GM23338 (cell line): ENCODE measurements around the gene TYMP. TPM values are rescaled to one million over a fixed set of nuclear protein-coding genes. Genes with fewer than 3 reads are reported as not detected.

Experiments used
- ATAC-seq: fragments of 200-7000 bp; cut with Tn5 transposase; 3 replicates; pipeline ENCODE4 v1.9.1; 2020
- DNase-seq: peaks from one replicate; pipeline ENCODE4 v3.0.0-alpha.2; 2015; ENCODE audit warnings: low spot score
- H2AFZ ChIP-seq: fragments of 200-600 bp; sonication (generic); 2 replicates; pipeline ENCODE4 v1.8.0; 2016; ENCODE audit warnings: antibody characterized with exemption, mild to moderate bottlenecking, moderate library complexity
- H3F3A ChIP-seq: fragments of 200-600 bp; sonication (generic); replicated peaks from 2 replicates; pipeline ENCODE4 v1.8.0; 2017; ENCODE audit warnings: antibody characterized with exemption, mixed run types, low read depth
- H3K27ac ChIP-seq: fragments of 200-600 bp; sonication (generic); 2 replicates; pipeline ENCODE4 v1.6.1; 2016; ENCODE audit warnings: low read depth
- H3K27me3 ChIP-seq: fragments of 200-600 bp; sonication (generic); 2 replicates; pipeline ENCODE4 v1.8.0; 2016; ENCODE audit warnings: mild to moderate bottlenecking, mixed run types, moderate library complexity; ENCODE audit not compliant: insufficient read depth
- H3K36me3 ChIP-seq: fragments of 200-600 bp; sonication (generic); 2 replicates; pipeline ENCODE4 v1.8.0; 2016; ENCODE audit warnings: mild to moderate bottlenecking; ENCODE audit not compliant: insufficient read depth
- H3K4me1 ChIP-seq: fragments of 200-600 bp; sonication (generic); 2 replicates; pipeline ENCODE4 v1.8.0; 2016; ENCODE audit warnings: mild to moderate bottlenecking, moderate library complexity; ENCODE audit not compliant: insufficient read depth
- H3K4me2 ChIP-seq: fragments of 200-600 bp; sonication (generic); 2 replicates; pipeline ENCODE4 v1.7.1; 2017; ENCODE audit warnings: mixed run types
- H3K4me3 ChIP-seq: fragments of 200-600 bp; sonication (generic); 2 replicates; pipeline ENCODE4 v1.6.1; 2016; ENCODE audit warnings: mixed run types
- H3K79me2 ChIP-seq: fragments of 200-600 bp; sonication (generic); replicated peaks from 2 replicates; pipeline ENCODE4 v1.8.0; 2017; ENCODE audit warnings: mild to moderate bottlenecking; ENCODE audit not compliant: insufficient read depth
- H3K9me2 ChIP-seq: fragments of 200-600 bp; sonication (generic); 2 replicates; pipeline ENCODE4 v1.8.0; 2017; ENCODE audit not compliant: insufficient read depth
- H4K20me1 ChIP-seq: fragments of 200-600 bp; sonication (generic); replicated peaks from 2 replicates; pipeline ENCODE4 v1.8.0; 2017; ENCODE audit warnings: mild to moderate bottlenecking; ENCODE audit not compliant: insufficient read depth
- H3K27ac Mint-ChIP-seq: 2 replicates; pipeline ENCODE4 v1.8.0; 2020; ENCODE audit warnings: inconsistent platforms, mild to moderate bottlenecking, moderate library complexity, mixed read lengths
- H3K27me3 Mint-ChIP-seq: 3 replicates; pipeline ENCODE4 v1.8.0; 2022; ENCODE audit warnings: low read depth, mild to moderate bottlenecking, moderate library complexity, mixed read lengths, inconsistent platforms; ENCODE audit not compliant: insufficient read depth, poor library complexity
- H3K36me3 Mint-ChIP-seq: 3 replicates; pipeline ENCODE4 v1.8.0; 2021; ENCODE audit warnings: low read depth, mild to moderate bottlenecking, inconsistent platforms, moderate library complexity, mixed read lengths
- H3K4me1 Mint-ChIP-seq: 3 replicates; pipeline ENCODE4 v1.8.0; 2020; ENCODE audit warnings: mild to moderate bottlenecking, inconsistent platforms, mixed read lengths
- H3K4me3 Mint-ChIP-seq: 3 replicates; pipeline ENCODE4 v1.8.0; 2021; ENCODE audit warnings: moderate library complexity, mild to moderate bottlenecking, inconsistent platforms, mixed read lengths
- H3K9me3 Mint-ChIP-seq: 3 replicates; pipeline ENCODE4 v1.8.0; 2020; ENCODE audit warnings: moderate library complexity, mild to moderate bottlenecking, inconsistent platforms, mixed read lengths
- CREB1 ChIP-seq: fragments of 250-450 bp; sonication (Bioruptor Pico); IDR thresholded peaks from 2 replicates; pipeline ENCODE4 v1.5.0; 2020; ENCODE audit warnings: low read depth, mild to moderate bottlenecking, moderate library complexity
- CTCF ChIP-seq, 2 experiments: fragments of 200-600 bp in 1 of 2; sonication (generic) in 1 of 2; conservative IDR thresholded peaks; 2 replicates each; pipeline versions ENCODE4 v1.5.1 to v1.6.1; 2016 to 2017; ENCODE audit warnings: antibody characterized with exemption in 2 of 2, low read depth in 2 of 2, mild to moderate bottlenecking in 2 of 2, moderate library complexity in 1 of 2
- ETS1 ChIP-seq: IDR thresholded peaks from 2 replicates; pipeline ENCODE4 v1.6.1; 2016; ENCODE audit warnings: antibody characterized with exemption
- EZH2 ChIP-seq: fragments of 200-600 bp; sonication (generic); IDR thresholded peaks from one replicate; pipeline ENCODE4 v1.8.0; 2017; ENCODE audit warnings: antibody characterized with exemption, mild to moderate bottlenecking, low read depth; ENCODE audit not compliant: unreplicated experiment
- JUNB ChIP-seq: IDR thresholded peaks from one replicate; pipeline ENCODE4 v1.6.1; 2016; ENCODE audit warnings: antibody characterized with exemption; ENCODE audit not compliant: unreplicated experiment
- NANOG ChIP-seq: IDR thresholded peaks from 2 replicates; pipeline ENCODE4 v1.6.1; 2016; ENCODE audit warnings: antibody characterized with exemption, borderline replicate concordance
- REST ChIP-seq: IDR thresholded peaks from one replicate; pipeline ENCODE4 v1.6.1; 2018; ENCODE audit warnings: antibody characterized with exemption; ENCODE audit not compliant: unreplicated experiment
- ZNF462 ChIP-seq: fragments of 250-450 bp; sonication (Bioruptor Pico); IDR thresholded peaks from 2 replicates; pipeline ENCODE4 v1.5.0; 2020; ENCODE audit warnings: mild to moderate bottlenecking, moderate library complexity
- polyA plus RNA-seq: library from polyadenylated mRNA; unstranded; fragments of >200 nt; fragmentation: Nextera tagmentation; extraction: Ambion mirVana; gene quantifications from 2 replicates; pipeline ENCODE4 v1.2.1, GENCODE V29; 2016
- total RNA-seq: library from RNA; depleted of rRNA; stranded (reverse); fragments of >200 nt; shearing (Covaris generic); gene quantifications from 2 replicates; pipeline ENCODE4 v1.2.3, GENCODE V29; 2014

The TYMP gene
- total and polyA plus RNA-seq, 2 experiments from 2014 or later = 0.28 to 1.8 TPM

GRCh38 chr22:50522208-50522805 is 7.5 kb downstream of the TYMP start (continued):
- TF ChIP-seq REST (no peak), EZH2 (no peak), NANOG (no peak)

GRCh38 chr22:50521710-50522109 is 8.1 kb downstream of the TYMP start:
- Histone ChIP-seq H4K20me1 (no peaks in the 10 kb centered on the region; the same call in 1 of the 2 replicates), H3K27me3 (peaks cover 2% of the 10 kb centered on the region; the same call in 1 of the 2 replicates), H3K4me2 (no peak overlapping the region), H3K79me2 (0 out of 2 replicates have a peak, but pooled peaks cover 1% of the 10 kb centered on the region), H3K36me3 (no peaks in the 10 kb centered on the region; the same call in 1 of the 2 replicates), H3K27ac (no peak overlapping the region), H2AFZ (no peak overlapping the region), H3F3A (peaks cover 4% of the 10 kb centered on the region), H3K4me3 (no peak overlapping the region), H3K9me2 (no peaks in the 10 kb centered on the region), H3K4me1 (no peaks in the 10 kb centered on the region; the same call in 1 of the 2 replicates)
- peaks cover 4% of the 10 kb centered on the region; the same call in 1 of the 3 replicates for H3K9me3 Mint-ChIP-seq
- no peak for DNase-seq
- H3K27me3 Mint-ChIP-seq = peaks cover 10% of the 10 kb centered on the region
- ATAC-seq = no peak
- H3K4me1 Mint-ChIP-seq = peaks cover 5% of the 10 kb centered on the region
- TF ChIP-seq CTCF (conservative IDR thresholded peaks at IDR 0.05; ENCODE audit: low read depth in 2 of 2) = no peak
- no peak for TF ChIP-seq NANOG
- no peak for TF ChIP-seq ETS1
- TF ChIP-seq ZNF462 (CRISPR knock-in tag) = no peak
- TF ChIP-seq JUNB = no peak
- no peak for TF ChIP-seq CREB1 (CRISPR knock-in tag)
- no peak overlapping the region for H3K4me3 Mint-ChIP-seq
- no peak overlapping the region for H3K27ac Mint-ChIP-seq
- H3K36me3 Mint-ChIP-seq = peaks cover 22% of the 10 kb centered on the region
